GM21515 (cell line): ENCODE results near the gene CGNL1.

Experiments
- ATAC-seq: cut with Tn5 transposase; IDR thresholded peaks from one replicate; pipeline ENCODE4 v1.9.1; 2021; ENCODE audit not compliant: unreplicated experiment

CGNL1 gene

GRCh38 chr15:57375827-57376695, at the start of gene CGNL1:
Gene CGNL1 (plus strand): TSS chr15:57376505. CDS start chr15:57438000, 61,495 bp downstream.
- ATAC-seq: no peak

- no peak for ATAC-seq
Measured at GRCh38 chr15:57327985-57328471, 48.3 kb upstream of the CGNL1 start.

- no peak for ATAC-seq
Measured at GRCh38 chr15:57328479-57328878, 47.8 kb upstream of the CGNL1 start.

DNA sequence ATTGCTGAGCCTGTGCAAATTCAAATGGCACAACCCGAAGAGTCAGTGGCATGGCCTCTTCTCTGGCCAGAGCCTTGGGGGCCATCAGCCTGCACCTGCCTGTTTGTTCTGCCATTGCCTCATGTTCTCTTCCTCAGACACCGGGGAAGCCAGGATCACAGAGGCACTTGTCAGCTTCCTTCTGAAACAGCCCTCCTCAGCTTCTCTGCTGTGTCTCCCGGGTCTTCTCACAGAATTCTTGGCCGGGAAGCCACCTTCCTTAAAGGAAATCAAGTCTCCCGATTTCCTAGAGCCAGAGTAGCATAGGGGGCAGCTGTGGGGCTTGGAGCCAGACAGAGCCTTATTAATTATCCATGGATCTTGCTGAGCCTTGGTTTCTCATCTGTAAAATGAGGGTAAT, 47.4 kb upstream of the CGNL1 start:
- no peak for ATAC-seq

DNA sequence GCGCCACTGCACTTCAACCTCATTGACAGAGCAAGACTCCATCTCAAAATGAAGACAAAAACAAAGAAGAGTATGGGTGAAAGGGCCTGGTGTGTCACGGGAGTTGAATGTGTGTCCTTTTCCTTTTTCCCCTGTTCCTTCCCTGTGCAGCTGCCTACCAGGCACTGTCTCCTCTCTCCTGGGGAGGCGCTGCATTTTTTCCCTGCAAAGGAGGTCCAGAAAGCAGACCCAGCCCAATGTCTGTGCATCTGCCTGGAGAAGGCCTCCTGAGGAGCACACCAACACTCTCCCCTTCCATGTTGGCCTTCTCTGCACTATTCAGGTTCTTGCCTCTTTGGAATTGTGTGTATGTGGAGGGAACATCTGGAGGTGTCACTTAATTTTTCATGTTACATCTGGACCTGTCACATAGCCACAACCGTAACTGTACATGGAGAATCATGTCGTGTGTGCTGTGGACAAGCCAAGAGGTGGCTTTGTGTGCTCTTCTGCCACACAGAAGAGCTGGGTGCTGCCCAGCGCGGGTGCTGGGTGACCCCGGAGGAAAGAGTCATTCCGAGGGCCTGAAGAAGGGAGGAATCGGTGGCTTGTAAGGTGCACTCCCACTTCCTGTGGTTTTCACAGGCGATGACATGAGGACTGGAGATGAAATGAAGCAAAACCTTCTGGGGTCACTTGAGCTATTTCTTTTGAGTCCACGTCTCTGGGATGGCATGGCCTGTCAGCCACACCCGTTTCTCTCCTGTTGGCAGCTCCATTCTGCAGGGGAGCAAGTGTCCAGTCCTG, 46.5 kb upstream of the CGNL1 start:
- ATAC-seq: no peak

DNA sequence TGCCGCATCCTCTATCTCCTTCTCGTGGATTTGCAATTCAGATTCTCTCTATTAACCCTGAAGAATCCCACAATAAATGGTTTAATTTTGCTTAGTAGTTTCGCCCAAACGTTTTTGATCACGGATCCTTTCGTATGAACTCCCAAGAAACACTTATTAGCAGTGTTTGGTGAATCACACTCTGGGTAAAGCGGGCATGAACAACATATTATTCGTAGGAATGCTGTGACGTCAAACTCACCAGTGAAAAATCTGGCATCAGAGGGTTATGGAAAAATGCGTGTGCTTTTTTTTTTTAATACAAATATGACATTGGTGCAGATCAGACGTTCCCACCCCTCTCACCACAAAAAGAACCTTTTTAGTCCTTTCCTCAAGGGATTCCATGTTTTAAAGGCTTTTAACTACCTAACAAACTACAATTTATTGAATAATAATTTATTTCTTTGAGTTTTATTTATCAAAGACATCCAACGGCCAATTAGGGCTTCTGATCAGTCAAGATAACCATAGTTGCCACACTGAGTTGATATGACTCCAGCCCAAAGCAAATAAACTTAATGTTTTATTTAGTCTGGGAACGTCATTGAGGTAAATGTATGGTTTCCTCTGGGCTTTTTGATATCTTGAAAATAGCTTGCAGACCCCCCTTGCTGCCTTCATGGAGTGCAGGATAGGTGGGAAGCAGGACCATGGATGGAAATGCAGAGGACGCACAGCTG, 45.5 kb upstream of the CGNL1 start:
- ATAC-seq: no peak

- no peak for ATAC-seq
Measured at GRCh38 chr15:57332326-57332725, 44.0 kb upstream of the CGNL1 start.

DNA sequence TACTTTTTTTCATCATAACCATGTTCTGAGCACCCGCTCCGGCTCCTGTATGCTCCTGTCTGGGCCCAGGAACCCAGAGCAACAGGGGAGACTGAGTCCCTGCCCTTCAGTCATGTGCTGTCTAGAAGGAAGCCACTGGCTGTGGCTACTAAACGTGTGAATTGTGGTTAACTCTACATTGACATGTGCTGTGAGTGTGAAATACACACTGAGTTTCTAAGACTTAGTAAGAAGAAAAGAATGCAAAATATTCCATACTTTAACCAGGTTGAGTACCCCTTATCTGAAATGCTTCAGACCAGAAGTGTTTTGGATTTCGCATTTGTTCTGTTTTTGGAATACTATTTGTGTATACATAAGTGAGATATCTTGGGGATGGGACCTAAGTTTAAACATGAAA, 42.8 kb upstream of the CGNL1 start:
- no peak for ATAC-seq

GRCh38 chr15:57334257-57334656, 42.0 kb upstream of the CGNL1 start:
- no peak for ATAC-seq

DNA sequence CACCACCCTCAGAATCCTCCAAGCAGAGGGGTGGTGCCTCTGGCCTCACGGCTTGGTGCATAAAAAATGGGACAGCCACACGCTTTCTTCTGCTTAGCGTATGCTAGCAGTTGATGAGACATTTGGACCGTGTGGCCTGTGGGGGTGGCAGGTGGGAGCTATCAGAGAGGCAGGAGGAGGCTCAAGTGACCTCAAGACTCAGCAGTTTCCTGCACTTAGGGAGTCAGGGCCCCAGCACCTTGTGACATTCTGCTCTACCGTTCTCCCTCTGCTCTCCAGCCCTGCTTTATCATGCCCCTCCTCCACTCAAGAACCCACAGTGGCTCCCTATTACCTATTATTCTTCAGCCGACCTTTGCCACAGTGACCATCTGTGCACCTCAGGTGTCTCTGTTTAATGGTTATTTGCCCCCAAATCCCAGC, 41.0 kb upstream of the CGNL1 start:
- no peak for ATAC-seq

GRCh38 chr15:57335719-57336118, 40.6 kb upstream of the CGNL1 start:
- no peak for ATAC-seq

DNA sequence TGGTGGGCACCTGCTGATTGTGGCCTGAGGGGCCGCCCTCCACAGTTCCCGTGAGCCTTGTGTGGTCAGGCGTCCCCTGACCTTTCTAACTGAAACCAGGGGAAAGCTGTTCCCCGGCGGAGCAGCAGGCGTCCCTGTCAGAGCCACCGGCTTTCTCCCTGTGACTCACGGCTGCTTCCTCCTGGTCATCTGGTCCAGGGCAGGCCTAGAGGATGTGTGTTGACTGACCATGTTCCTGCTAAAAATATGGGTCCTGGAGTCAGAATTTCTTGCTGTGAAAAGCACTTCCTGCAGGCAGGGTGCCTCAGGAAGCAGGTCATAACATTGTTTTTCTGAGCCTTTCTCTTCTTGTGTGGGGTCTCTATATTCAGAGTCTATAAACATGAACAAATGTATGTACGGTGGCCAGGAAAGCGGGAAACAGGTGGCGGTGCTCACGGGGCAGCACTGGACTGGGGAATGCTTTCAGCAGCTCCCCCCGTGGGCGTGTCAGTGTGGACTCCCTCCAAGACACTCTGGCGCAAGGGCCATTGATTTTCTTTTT, 38.4 kb upstream of the CGNL1 start:
- ATAC-seq: no peak

DNA sequence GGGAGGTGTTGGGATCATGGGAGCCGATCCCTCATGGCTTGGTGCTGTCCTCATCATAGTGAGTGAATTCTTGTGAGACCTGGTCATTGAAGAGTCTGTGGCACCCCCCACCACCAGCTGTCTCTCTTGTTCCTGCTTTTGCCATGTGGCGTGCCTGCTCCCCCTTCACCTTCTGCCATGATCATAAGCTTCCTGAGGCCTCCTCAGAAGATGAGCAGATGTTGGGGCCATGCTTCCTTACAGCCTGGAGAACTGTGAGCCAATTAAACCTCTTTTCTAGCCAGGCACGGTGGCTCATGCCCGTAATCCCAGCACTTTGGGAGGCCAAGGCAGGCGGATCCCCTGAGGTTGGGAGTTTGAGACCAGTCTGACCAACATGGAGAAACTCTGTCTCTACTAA, 37.0 kb upstream of the CGNL1 start:
- ATAC-seq: no peak

DNA sequence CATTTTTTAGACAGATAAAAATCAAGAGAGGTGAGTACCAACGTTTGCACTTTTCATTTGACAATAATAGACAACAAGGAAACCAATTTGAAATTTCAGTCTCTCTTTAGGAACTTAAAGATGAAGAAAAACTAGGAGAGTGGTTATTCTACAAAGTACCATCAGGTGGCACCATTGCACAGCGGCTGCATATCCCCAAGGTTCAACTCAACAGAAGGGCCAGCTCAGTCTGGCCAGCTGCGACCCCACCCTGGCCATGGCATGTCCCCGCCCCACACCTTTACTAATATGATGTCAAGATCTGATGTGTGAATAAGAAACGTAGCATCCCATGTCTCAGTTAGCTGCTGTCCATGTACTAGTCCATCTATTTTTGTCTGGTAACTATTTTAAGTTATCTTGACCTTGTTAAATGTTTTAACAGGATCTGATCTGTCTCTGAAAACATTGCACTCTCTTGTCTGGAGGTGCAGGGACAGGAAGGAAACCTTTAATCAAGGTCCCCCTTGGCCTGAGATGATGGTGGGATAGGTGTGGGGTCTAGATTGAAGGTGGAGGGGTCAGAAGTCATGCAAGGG, 35.5 kb upstream of the CGNL1 start:
- ATAC-seq: no peak

- no peak for ATAC-seq
Measured at GRCh38 chr15:57343048-57343447, 33.3 kb upstream of the CGNL1 start.

- no peak for ATAC-seq
Measured at GRCh38 chr15:57343498-57343897, 32.8 kb upstream of the CGNL1 start.

- ATAC-seq: no peak
Measured at GRCh38 chr15:57344282-57344681, 32.0 kb upstream of the CGNL1 start.

DNA sequence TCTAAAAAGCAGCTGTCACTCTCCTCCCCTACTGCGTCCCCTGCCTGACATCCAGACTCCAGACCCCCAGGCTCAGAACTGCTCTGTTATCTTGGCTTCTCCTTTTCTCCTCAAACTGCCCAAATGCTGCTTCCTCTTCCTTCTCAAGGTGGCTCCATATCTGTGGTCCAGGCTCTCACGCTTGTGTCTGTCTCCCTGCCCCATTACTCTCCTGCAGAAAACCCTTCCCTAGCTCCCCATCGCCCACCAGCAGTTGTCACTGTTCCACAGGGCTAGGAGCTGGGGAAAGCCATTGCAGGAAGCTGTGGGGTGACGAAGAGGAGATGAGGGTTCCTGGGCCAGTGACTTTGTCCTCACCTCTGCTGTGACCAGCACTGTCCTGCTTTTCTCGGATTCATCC, 30.7 kb upstream of the CGNL1 start:
- no peak for ATAC-seq

DNA sequence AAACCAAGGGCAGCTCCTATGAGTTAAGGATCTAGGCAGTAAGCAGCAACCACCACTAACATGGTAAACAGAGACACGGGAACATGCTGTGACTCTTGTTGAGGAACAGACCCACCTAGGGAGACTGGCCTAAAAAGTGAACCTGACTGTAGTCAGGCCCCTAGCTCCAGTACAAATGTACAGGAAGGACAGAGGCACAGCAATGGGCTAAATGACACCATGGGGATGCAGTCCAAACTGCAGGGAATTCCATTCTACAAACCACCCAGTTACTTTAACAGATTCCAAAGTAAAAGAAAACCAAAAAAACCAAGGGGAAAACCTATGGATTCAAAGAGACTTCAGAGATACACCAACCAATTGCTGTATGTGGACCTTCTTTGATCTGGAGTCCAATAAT, 28.2 kb upstream of the CGNL1 start:
- no peak for ATAC-seq

- no peak for ATAC-seq
Measured at GRCh38 chr15:57352535-57353316, 23.6 kb upstream of the CGNL1 start.
